Body of pancreas (tissue), 4 donors: Measurements from ENCODE around the gene RANBP3.

Experiments
- POLR2A ChIP-seq, 3 donors: fragments of 450-650 bp; IDR thresholded peaks; one replicate each; pipeline ENCODE4 v1.6.1; 2016; ENCODE audit warnings: antibody characterized with exemption in 3 of 3, mild to moderate bottlenecking in 2 of 3
- TF ChIP-seq, protein P1 (sequence below), 7 experiments: fragments of 450-650 bp in 4 of 7; fragments of 200-600 bp in 3 of 7; sonication (generic) in 3 of 7; IDR thresholded peaks; one replicate each; pipeline ENCODE4 v1.5.1; 2016 to 2019; ENCODE audit warnings: antibody characterized with exemption in 7 of 7

DNA sequence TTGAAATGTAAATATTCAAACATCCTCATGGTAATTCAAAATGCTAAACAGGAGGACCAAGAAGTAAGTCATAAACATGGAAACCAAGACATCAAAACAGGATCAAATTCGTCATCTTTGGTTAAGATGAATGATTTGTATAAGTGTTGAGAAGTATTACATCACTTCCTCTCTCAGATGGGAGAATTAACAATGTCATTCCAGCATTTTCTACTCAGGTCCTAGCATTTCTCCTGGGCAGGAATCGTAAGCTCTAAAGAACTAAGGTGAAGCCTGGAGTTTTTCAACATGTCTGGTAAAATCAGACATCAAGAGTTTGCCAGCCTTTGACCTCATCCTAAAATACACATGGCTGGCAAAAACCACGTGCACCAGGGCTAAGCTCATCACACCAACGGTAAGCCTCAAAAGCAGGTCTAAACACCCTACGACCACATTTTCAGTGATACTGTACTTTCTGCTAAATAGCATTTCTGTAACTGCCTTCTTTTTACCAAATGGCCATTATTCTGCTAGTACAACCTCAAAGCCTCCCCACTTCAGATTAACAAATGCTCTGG is 24.8 kb downstream of the RANBP3 start:
- TF ChIP-seq, protein P1, sequence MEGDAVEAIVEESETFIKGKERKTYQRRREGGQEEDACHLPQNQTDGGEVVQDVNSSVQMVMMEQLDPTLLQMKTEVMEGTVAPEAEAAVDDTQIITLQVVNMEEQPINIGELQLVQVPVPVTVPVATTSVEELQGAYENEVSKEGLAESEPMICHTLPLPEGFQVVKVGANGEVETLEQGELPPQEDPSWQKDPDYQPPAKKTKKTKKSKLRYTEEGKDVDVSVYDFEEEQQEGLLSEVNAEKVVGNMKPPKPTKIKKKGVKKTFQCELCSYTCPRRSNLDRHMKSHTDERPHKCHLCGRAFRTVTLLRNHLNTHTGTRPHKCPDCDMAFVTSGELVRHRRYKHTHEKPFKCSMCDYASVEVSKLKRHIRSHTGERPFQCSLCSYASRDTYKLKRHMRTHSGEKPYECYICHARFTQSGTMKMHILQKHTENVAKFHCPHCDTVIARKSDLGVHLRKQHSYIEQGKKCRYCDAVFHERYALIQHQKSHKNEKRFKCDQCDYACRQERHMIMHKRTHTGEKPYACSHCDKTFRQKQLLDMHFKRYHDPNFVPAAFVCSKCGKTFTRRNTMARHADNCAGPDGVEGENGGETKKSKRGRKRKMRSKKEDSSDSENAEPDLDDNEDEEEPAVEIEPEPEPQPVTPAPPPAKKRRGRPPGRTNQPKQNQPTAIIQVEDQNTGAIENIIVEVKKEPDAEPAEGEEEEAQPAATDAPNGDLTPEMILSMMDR (IDR thresholded peaks at IDR 0.05): no peak
- TF ChIP-seq POLR2A (IDR thresholded peaks at IDR 0.05): no peak
